Activated naive CD4-positive, alpha-beta T cell treated with anti-CD3 and anti-CD28 coated beads for 36 hours (primary cell): ENCODE data around the gene ASIC1. TPM values are rescaled to one million over a fixed set of nuclear protein-coding genes. Genes with fewer than 3 reads are reported as not detected.

Source experiments
- CTCF ChIA-PET: fragments of 350-600 bp; sonication (Branson Sonifier 250); formaldehyde crosslinking; loops from one replicate; lab custom pipeline; 2021; ENCODE audit warnings: antibody characterized with exemption; lab: Charles Lee
- DNase-seq: peaks from one replicate; pipeline ENCODE4 v3.0.0-alpha.2; 2020
- H3K27ac Mint-ChIP-seq: one replicate; pipeline ENCODE4 v1.8.0; 2021; ENCODE audit warnings: mild to moderate bottlenecking, mixed read lengths
- H3K27me3 Mint-ChIP-seq: one replicate; pipeline ENCODE4 v1.8.0; 2021; ENCODE audit warnings: low read depth, mixed read lengths
- H3K36me3 Mint-ChIP-seq: one replicate; pipeline ENCODE4 v1.8.0; 2021; ENCODE audit warnings: low read depth, mixed read lengths
- H3K4me1 Mint-ChIP-seq: one replicate; pipeline ENCODE4 v1.8.0; 2021; ENCODE audit warnings: low read depth, mixed read lengths
- H3K4me3 Mint-ChIP-seq: one replicate; pipeline ENCODE4 v1.8.0; 2021; ENCODE audit warnings: mild to moderate bottlenecking, moderate library complexity, mixed read lengths
- H3K9me3 Mint-ChIP-seq: one replicate; pipeline ENCODE4 v1.8.0; 2021; ENCODE audit warnings: mixed read lengths
- intact Hi-C: fragments of 100-400 bp; cut with micrococcal nuclease; formaldehyde crosslinking; loops from one replicate; pipeline ENCODE4 v1.15.1; 2023
- total RNA-seq, 2 experiments: library from RNA; stranded (reverse); gene quantifications; one replicate each; pipeline ENCODE4 v1.2.3, GENCODE V29; 2021

The ASIC1 gene
- total RNA-seq, 2 experiments from 2014 or later = 3.2 to 3.7 TPM

- DNase-seq = no peak
- Mint-ChIP-seq H3K9me3 (no peaks in the 10 kb centered on the region), H3K4me1 (peaks cover 5% of the 10 kb centered on the region), H3K27ac (no peak overlapping the region), H3K4me3 (no peak overlapping the region), H3K27me3 (no peaks in the 10 kb centered on the region), H3K36me3 (no peaks in the 10 kb centered on the region)
- CTCF ChIA-PET = interaction anchor here (1.0 to 10.3 kb wide), 4 partner anchors 13 to 69 kb away, joined by 3 to 182 read pairs (median 82); partner anchors contain the start of gene ASIC1
- intact Hi-C loops = no loop called here
These were observed 15.4 kb upstream of the ASIC1 start for GRCh38 chr12:50041962-50042361.

- no peaks in the 10 kb centered on the region for H3K36me3 Mint-ChIP-seq
- H3K27me3 Mint-ChIP-seq = no peaks in the 10 kb centered on the region
- DNase-seq = no peak
- no peak overlapping the region for H3K4me3 Mint-ChIP-seq
- no peak overlapping the region for H3K27ac Mint-ChIP-seq
- intact Hi-C loops = no loop called here
- H3K9me3 Mint-ChIP-seq = no peaks in the 10 kb centered on the region
- CTCF ChIA-PET = interaction anchor here (0.5 to 10.3 kb wide), 5 partner anchors 12 to 572 kb away, joined by 3 to 182 read pairs (median 10); partner anchors contain the start of gene ASIC1
- peaks cover 5% of the 10 kb centered on the region for H3K4me1 Mint-ChIP-seq
These were observed 14.7 kb upstream of the ASIC1 start for GRCh38 chr12:50042693-50043092.

DNA sequence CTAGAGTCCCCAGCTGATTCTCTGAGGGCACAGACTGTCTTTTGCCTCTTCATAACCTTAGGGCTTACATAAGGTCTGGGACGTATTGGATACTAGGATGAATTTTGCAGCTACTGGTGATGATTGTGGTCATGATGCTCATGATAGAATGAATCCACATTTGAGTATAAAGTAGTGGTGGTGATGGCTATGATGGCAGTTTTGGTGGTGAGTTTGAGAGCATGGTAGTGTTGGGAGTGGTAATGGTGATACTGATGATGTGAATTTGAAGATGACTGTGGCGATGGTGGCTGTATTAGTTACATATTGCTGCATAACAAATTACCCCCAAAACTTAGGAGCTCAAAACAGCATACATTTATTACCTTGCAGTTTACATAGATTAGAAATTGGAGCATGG, 14.1 kb upstream of the ASIC1 start:
- no peaks in the 10 kb centered on the region for H3K36me3 Mint-ChIP-seq
- no peak overlapping the region for H3K4me3 Mint-ChIP-seq
- CTCF ChIA-PET = interaction anchor here (2.9 to 10.3 kb wide), 3 partner anchors 11 to 77 kb away, joined by 10 to 182 read pairs (median 161); partner anchors contain the start of gene ASIC1
- no peaks in the 10 kb centered on the region for H3K27me3 Mint-ChIP-seq
- intact Hi-C loops = no loop called here
- peaks cover 5% of the 10 kb centered on the region for H3K4me1 Mint-ChIP-seq
- DNase-seq = no peak
- H3K27ac Mint-ChIP-seq = no peak overlapping the region
- H3K9me3 Mint-ChIP-seq = no peaks in the 10 kb centered on the region

DNA sequence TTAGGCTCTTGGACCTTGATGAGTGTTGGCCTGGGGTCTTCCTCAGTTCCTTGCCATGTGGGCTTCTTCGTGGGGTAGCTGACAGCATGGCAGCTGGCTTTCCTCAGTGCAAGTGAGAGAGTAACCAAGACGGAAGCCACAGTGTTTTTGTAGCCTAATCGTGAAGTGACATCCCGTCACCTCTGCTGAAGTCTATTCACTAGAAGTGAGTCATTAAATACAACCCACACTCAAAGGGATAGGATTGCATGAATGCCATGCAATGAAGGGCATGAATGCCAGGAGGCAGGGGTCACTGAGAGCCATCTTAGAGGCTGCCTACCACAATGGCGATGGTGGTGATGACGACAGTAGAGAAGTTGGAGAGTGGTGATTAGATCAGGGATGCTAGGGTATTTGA, 13.5 kb upstream of the ASIC1 start:
- intact Hi-C loops = no loop called here
- Mint-ChIP-seq H3K27me3 (no peaks in the 10 kb centered on the region), H3K4me3 (no peak overlapping the region), H3K4me1 (peaks cover 5% of the 10 kb centered on the region), H3K9me3 (no peaks in the 10 kb centered on the region), H3K36me3 (no peaks in the 10 kb centered on the region), H3K27ac (no peak overlapping the region)
- CTCF ChIA-PET = interaction anchor here (2.9 to 10.3 kb wide), 3 partner anchors 11 to 77 kb away, joined by 10 to 182 read pairs (median 161); partner anchors contain the start of gene ASIC1
- DNase-seq = no peak

DNA sequence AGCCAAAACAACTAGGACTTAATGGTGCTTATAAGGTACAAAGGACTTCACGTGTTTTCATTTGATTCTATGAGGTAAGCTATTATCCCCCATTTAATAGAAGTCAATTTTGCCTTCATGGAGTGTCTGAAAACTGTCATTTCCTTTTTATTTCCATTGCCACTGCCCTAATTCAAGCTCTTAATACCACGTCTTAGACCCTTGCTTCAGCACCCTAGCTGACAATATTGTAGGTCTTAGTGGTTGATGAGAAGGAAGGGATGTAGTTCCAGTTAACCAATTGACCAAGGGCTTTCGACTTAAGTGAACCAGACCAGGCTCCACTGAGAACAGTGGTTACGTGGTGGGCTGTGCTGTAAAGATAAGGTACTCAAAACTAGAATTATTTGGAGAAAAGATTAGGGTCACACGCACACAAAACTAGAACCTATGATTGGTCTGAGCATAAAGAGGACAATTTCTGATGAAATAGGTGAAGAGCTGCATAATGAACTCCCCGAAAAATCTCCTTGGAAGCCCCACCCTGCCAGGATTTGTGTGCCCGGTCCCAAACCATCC, 9.6 kb upstream of the ASIC1 start:
- Mint-ChIP-seq H3K4me1 (peaks cover 3% of the 10 kb centered on the region), H3K4me3 (no peak overlapping the region), H3K36me3 (no peaks in the 10 kb centered on the region), H3K27ac (no peak overlapping the region), H3K9me3 (no peaks in the 10 kb centered on the region), H3K27me3 (peaks cover 30% of the 10 kb centered on the region)
- intact Hi-C loops = no loop called here
- no peak for DNase-seq
- CTCF ChIA-PET = interaction anchor here (0.9 to 1.4 kb wide), 5 partner anchors 8 to 181 kb away, joined by 3 to 8 read pairs (median 4); no protein-coding TSS in a partner anchor

- Mint-ChIP-seq H3K27ac (no peak overlapping the region), H3K4me1 (peaks cover 3% of the 10 kb centered on the region), H3K27me3 (peaks cover 32% of the 10 kb centered on the region), H3K36me3 (no peaks in the 10 kb centered on the region), H3K9me3 (no peaks in the 10 kb centered on the region), H3K4me3 (no peak overlapping the region)
- intact Hi-C loops = no loop called here
- no peak for DNase-seq
- CTCF ChIA-PET = interaction anchor here (0.9 to 11.1 kb wide), 7 partner anchors 9 to 182 kb away, joined by 3 to 182 read pairs (median 7); partner anchors contain the start of gene COX14
These were observed 7.9 kb upstream of the ASIC1 start for GRCh38 chr12:50049254-50050118.

GRCh38 chr12:50050119-50050385, 7.3 kb upstream of the ASIC1 start:
- Mint-ChIP-seq H3K27ac (no peak overlapping the region), H3K27me3 (peaks cover 32% of the 10 kb centered on the region), H3K36me3 (no peaks in the 10 kb centered on the region), H3K4me3 (no peak overlapping the region), H3K4me1 (peaks cover 3% of the 10 kb centered on the region), H3K9me3 (no peaks in the 10 kb centered on the region)
- DNase-seq = no peak
- CTCF ChIA-PET = interaction anchor here (1.3 to 11.1 kb wide), 5 partner anchors 10 to 84 kb away, joined by 3 to 182 read pairs (median 9); partner anchors contain the start of gene COX14
- intact Hi-C loops = no loop called here

DNA sequence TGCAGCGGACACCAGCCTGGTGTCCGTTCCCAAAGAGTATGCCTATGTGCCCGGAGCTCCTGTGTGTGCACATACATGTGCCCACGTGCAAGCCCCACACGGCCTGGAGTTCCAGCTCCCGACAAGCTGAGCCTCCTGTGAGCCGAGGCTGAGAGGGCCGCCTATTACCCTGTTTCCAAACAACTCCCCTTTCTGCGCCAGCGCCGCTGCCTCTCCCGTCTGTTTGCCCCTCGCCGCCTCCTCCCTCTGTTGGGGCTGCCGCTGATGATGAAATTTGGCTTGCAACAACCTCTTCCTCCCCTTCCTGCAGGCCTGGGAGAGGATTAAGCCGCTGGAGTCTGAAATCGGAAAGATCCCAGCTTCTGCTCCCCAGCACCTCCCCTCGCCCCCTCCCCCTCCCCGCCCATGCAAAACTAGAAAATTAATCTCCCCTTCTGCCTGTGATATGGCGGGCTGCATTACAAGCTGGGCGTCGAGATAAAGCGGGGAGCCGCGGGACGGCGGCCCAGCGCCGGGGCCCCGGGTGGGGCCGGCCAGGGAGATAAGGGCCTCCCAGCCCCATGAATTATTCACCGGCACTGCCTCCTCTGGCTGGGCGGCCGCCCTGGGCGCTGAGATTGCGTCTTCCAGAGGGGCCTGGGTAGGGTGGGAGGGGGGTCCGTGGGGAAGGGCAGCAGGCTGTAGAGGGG, 6.8 kb upstream of the ASIC1 start:
- Mint-ChIP-seq H3K36me3 (no peaks in the 10 kb centered on the region), H3K27me3 (peaks cover 32% of the 10 kb centered on the region), H3K27ac (no peak overlapping the region), H3K9me3 (no peaks in the 10 kb centered on the region), H3K4me3 (peak overlapping the region; percentile 14), H3K4me1 (peaks cover 3% of the 10 kb centered on the region)
- no peak for DNase-seq
- intact Hi-C loops = no loop called here
- CTCF ChIA-PET = interaction anchor here (1.1 to 11.1 kb wide), 6 partner anchors 10 to 105 kb away, joined by 3 to 182 read pairs (median 8); partner anchors contain the start of gene COX14

GRCh38 chr12:50051101-50051806, 6.1 kb upstream of the ASIC1 start:
- Mint-ChIP-seq H3K27ac (no peak overlapping the region), H3K36me3 (no peaks in the 10 kb centered on the region), H3K27me3 (peaks cover 37% of the 10 kb centered on the region), H3K9me3 (no peaks in the 10 kb centered on the region), H3K4me1 (peaks cover 10% of the 10 kb centered on the region), H3K4me3 (no peak overlapping the region)
- DNase-seq = no peak
- CTCF ChIA-PET = interaction anchor here (1.1 to 11.1 kb wide), 4 partner anchors 11 to 106 kb away, joined by 3 to 182 read pairs (median 9); partner anchors contain the start of gene COX14
- intact Hi-C loops = no loop called here

DNA sequence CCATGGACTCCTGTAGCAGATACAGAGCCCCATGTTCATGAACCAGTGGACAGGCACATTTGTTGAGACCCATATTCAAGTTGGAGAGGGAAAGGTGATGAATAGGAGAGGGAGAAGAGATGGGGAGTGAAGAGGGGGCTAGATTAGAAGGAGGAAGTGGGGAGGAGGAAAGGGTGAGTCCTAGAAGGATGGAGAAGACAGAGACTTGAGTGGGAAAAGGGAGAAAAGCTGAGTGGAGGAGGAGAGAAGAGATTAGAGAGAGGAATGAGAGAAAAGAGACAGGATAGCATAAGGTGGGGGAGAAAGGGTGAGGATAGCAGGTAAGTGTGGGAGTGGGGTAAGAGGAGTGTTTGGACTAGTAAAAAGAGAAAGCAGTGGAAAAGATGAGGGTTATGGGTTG, 4.9 kb upstream of the ASIC1 start:
- no peak overlapping the region for H3K4me3 Mint-ChIP-seq
- peaks cover 46% of the 10 kb centered on the region for H3K27me3 Mint-ChIP-seq
- H3K4me1 Mint-ChIP-seq = peaks cover 20% of the 10 kb centered on the region
- intact Hi-C loops = no loop called here
- no peak overlapping the region for H3K27ac Mint-ChIP-seq
- H3K36me3 Mint-ChIP-seq = no peaks in the 10 kb centered on the region
- no peaks in the 10 kb centered on the region for H3K9me3 Mint-ChIP-seq
- DNase-seq = no peak
- CTCF ChIA-PET = interaction anchor here (1.5 to 11.1 kb wide), 4 partner anchors 12 to 86 kb away, joined by 3 to 182 read pairs (median 37); no protein-coding TSS in a partner anchor

GRCh38 chr12:50052964-50053363, 4.4 kb upstream of the ASIC1 start:
- peaks cover 46% of the 10 kb centered on the region for H3K27me3 Mint-ChIP-seq
- CTCF ChIA-PET = interaction anchor here (1.5 to 11.1 kb wide), 3 partner anchors 13 to 86 kb away, joined by 3 to 182 read pairs (median 65); no protein-coding TSS in a partner anchor
- DNase-seq = no peak
- H3K4me1 Mint-ChIP-seq = peaks cover 20% of the 10 kb centered on the region
- H3K27ac Mint-ChIP-seq = no peak overlapping the region
- intact Hi-C loops = no loop called here
- H3K9me3 Mint-ChIP-seq = no peaks in the 10 kb centered on the region
- H3K36me3 Mint-ChIP-seq = no peaks in the 10 kb centered on the region
- H3K4me3 Mint-ChIP-seq = no peak overlapping the region
